Esophagus squamous epithelium (tissue), 5 donors: ENCODE results near the gene GMPPB. TPM values are rescaled to one million over a fixed set of nuclear protein-coding genes. Genes with fewer than 3 reads are reported as not detected.
"Not testable (repeated sequence)": the region's sequence is repeated elsewhere in the genome, so short reads cannot be mapped to it uniquely, and the experiment has no call there.

ENCODE experiments used
- DNase-seq: peaks from one replicate; lab custom pipeline; 2025; lab: John Stamatoyannopoulos, UW
- H3K27ac ChIP-seq, 4 donors: fragments of 200-600 bp; sonication (generic); one replicate each; pipeline ENCODE4 v1.5.1; 2016 to 2019; ENCODE audit warnings: mild to moderate bottlenecking in 1 of 4
- H3K27me3 ChIP-seq, 4 donors: fragments of 200-600 bp; sonication (generic); 1 replicate in 3 of 4; 2 replicates in 1 of 4; pipeline versions ENCODE4 v1.5.1 to v1.6.0; 2017 to 2021; ENCODE audit warnings: antibody characterized with exemption in 1 of 4
- H3K36me3 ChIP-seq, 3 donors: fragments of 200-600 bp; sonication (generic); one replicate each; pipeline ENCODE4 v1.5.1; 2016 to 2019
- H3K4me1 ChIP-seq, 3 donors: fragments of 200-600 bp; sonication (generic); one replicate each; pipeline ENCODE4 v1.5.1; 2017 to 2019
- H3K4me3 ChIP-seq, 4 donors: fragments of 200-600 bp; sonication (generic); 1 replicate in 3 of 4; 2 replicates in 1 of 4; pipeline ENCODE4 v1.5.1; 2016 to 2019; ENCODE audit warnings: mild to moderate bottlenecking in 2 of 4, moderate library complexity in 1 of 4
- H3K9me3 ChIP-seq, 3 donors: fragments of 200-600 bp; sonication (generic); one replicate each; pipeline ENCODE4 v1.5.1; 2016 to 2019
- CTCF ChIP-seq, 6 experiments: fragments of 450-650 bp in 4 of 6; fragments of 200-600 bp in 2 of 6; sonication (generic) in 2 of 6; IDR thresholded peaks; one replicate each; pipeline ENCODE4 v1.5.1; 2016 to 2019; ENCODE audit warnings: antibody characterized with exemption in 6 of 6, mild to moderate bottlenecking in 4 of 6, moderate library complexity in 4 of 6
- POLR2A ChIP-seq, 4 donors: fragments of 450-650 bp; IDR thresholded peaks; one replicate each; pipeline ENCODE4 v1.6.1; 2017; ENCODE audit warnings: antibody characterized with exemption in 4 of 4, mild to moderate bottlenecking in 4 of 4, moderate library complexity in 3 of 4
- WGBS, 2 donors: methylation state at CpG; one replicate each; pipeline ENCODE4 v1.1.5; 2018; 5-methylcytosine and 5-hydroxymethylcytosine counted together
- intact Hi-C: fragments of 100-400 bp; cut with DNase I; formaldehyde crosslinking; loops from one replicate; pipeline ENCODE4 v1.15.0; 2022
- total RNA-seq, 4 donors: library from RNA; depleted of rRNA; stranded (reverse); fragments of >200 nt; gene quantifications; one replicate each; pipeline ENCODE4 v1.1.0, GENCODE V29; 2016
- donor health status: DM: yes; HTN: yes; CAD: no.

The GMPPB gene
- total RNA-seq, 4 donors from 2014 or later, result 17.7 to 49.7 (median 33.8) TPM

- H3K4me1 ChIP-seq, result peaks cover 4 to 24% (median 6%) of the 10 kb centered on the region in 3 donors
- H3K36me3 ChIP-seq, result peaks cover 0 to 4% (median 0%) of the 10 kb centered on the region in 3 donors
- 63 to 85% methylated on average over 1 of the region's 1 CpG for WGBS, 2 donors
- no peak overlapping the region for H3K27ac ChIP-seq
- no peak overlapping the region for H3K4me3 ChIP-seq
- TF ChIP-seq CTCF (IDR thresholded peaks at IDR 0.05) (no peak), POLR2A (IDR thresholded peaks at IDR 0.05) (no peak)
- H3K27me3 ChIP-seq, result no peaks in the 10 kb centered on the region
- no peaks in the 10 kb centered on the region for H3K9me3 ChIP-seq
- DNase-seq, result no peak
- intact Hi-C loops, result no loop called here
These were observed 32.3 kb upstream of the GMPPB start for GRCh38 chr3:49756036-49756435.

- Histone ChIP-seq H3K27ac (no peak overlapping the region), H3K9me3 (no peaks in the 10 kb centered on the region), H3K27me3 (no peaks in the 10 kb centered on the region), H3K4me3 (no peak overlapping the region), H3K4me1 (peaks cover 4 to 24% (median 6%) of the 10 kb centered on the region in 3 donors), H3K36me3 (peaks cover 0 to 14% (median 0%) of the 10 kb centered on the region in 3 donors)
- 75 to 100% methylated on average over 1 of the region's 1 CpG for WGBS, 2 donors
- TF ChIP-seq POLR2A (IDR thresholded peaks at IDR 0.05), result no peak
- no peak for TF ChIP-seq CTCF (IDR thresholded peaks at IDR 0.05)
- intact Hi-C loops, result no loop called here
- DNase-seq, result no peak
These were observed 30.8 kb upstream of the GMPPB start for GRCh38 chr3:49754536-49754935.

DNA sequence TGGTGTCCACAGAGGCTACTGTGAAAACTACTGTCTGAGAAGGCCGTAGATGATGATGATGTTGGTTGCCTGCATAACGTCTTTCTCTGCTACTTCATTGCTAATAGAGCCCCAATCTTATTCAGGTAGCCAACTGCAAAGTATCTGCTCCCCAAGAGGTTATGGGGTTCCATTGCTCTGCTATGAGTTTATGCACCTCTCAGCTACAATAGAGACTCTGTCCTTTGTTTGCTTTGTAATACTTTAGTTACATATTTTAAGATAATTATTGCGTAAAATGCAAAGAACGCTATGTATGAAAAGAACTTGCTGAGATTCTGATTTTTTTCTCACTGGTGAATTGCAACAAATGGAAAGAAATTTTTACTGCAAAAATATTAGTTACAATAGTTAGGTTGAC lies 27.8 kb upstream of the GMPPB start:
- Histone ChIP-seq H3K27me3 (no peaks in the 10 kb centered on the region), H3K9me3 (no peaks in the 10 kb centered on the region), H3K27ac (no peak overlapping the region), H3K36me3 (peaks cover 0 to 38% (median 4%) of the 10 kb centered on the region in 3 donors), H3K4me1 (peaks cover 4 to 24% (median 6%) of the 10 kb centered on the region in 3 donors), H3K4me3 (no peak overlapping the region)
- WGBS, 2 donors, result 93 to 96% methylated on average over 4 of the region's 4 CpGs
- intact Hi-C loops, result no loop called here
- DNase-seq, result no peak
- no peak for TF ChIP-seq POLR2A (IDR thresholded peaks at IDR 0.05)
- TF ChIP-seq CTCF (IDR thresholded peaks at IDR 0.05), result no peak

- Histone ChIP-seq H3K27me3 (no peaks in the 10 kb centered on the region), H3K4me1 (peaks cover 6 to 30% (median 9%) of the 10 kb centered on the region in 3 donors), H3K9me3 (no peaks in the 10 kb centered on the region), H3K4me3 (no peak overlapping the region), H3K27ac (no peak overlapping the region), H3K36me3 (peaks cover 0 to 38% (median 4%) of the 10 kb centered on the region in 3 donors)
- TF ChIP-seq CTCF (IDR thresholded peaks at IDR 0.05) (no peak), POLR2A (IDR thresholded peaks at IDR 0.05) (no peak)
- DNase-seq, result no peak
- intact Hi-C loops, result no loop called here
- 92 to 93% methylated on average over 2 to 4 of the region's 4 CpGs for WGBS, 2 donors
These were observed 26.3 kb upstream of the GMPPB start for GRCh38 chr3:49750056-49750455.

DNA sequence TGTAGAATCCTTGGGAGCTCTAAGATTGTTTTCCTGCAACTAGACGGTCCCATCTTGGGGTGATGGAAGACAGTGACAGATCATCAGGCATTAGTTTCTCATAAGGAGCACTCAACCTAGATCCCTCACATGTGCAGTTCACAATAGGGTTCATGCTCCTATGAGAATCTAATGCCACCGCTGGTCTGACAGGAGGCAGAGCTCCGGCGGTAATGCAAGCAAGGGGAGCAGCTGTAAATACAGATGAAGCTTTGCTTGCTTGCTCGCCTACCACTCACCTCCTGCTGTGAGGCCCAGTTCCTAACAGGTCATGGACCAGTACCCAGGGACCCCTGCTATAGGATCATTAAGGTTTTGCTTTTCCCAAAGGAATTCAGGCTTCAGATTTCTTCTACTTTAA lies 25.1 kb upstream of the GMPPB start:
- Histone ChIP-seq H3K4me1 (peaks cover 0 to 22% (median 9%) of the 10 kb centered on the region in 3 donors), H3K36me3 (peaks cover 0 to 41% (median 5%) of the 10 kb centered on the region in 3 donors)
- H3K27me3 ChIP-seq, intact Hi-C loops, H3K4me3 ChIP-seq, H3K27ac ChIP-seq, DNase-seq, H3K9me3 ChIP-seq: not testable (repeated sequence)
- 81 to 93% methylated on average over 2 to 5 of the region's 5 CpGs for WGBS, 2 donors
